ENCODE results near the gene CROCC2. TPM values are rescaled to one million over a fixed set of nuclear protein-coding genes. Genes with fewer than 3 reads are reported as not detected.

CROCC2 gene
- total RNA-seq, 3 donors from 2014 or later, result 0.07 to 0.19 TPM; not detected in 1

DNA sequence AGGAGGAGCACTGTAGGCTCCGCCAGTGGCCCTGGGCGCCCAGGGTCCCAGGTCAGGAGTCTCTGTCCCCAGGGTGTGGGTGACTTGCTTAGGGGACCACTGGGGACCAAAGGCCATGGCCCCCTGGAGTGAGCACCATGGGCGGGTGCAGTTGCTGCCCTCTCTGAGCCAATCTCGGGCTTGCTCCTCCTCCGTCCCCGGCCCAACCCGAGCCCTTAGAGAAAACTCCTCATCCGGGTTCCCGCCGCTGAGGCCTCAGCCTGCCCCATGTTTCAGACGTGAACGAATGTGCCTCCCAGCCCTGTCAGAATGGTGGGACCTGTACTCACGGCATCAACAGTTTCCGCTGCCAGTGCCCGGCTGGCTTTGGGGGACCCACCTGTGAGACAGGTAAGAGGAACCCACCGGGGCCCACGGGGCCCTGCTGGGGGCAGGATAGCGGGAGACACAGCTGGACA lies 130.9 kb downstream of the CROCC2 start:
- peak; percentile 61 for ATAC-seq
- TF ChIP-seq, protein P1, sequence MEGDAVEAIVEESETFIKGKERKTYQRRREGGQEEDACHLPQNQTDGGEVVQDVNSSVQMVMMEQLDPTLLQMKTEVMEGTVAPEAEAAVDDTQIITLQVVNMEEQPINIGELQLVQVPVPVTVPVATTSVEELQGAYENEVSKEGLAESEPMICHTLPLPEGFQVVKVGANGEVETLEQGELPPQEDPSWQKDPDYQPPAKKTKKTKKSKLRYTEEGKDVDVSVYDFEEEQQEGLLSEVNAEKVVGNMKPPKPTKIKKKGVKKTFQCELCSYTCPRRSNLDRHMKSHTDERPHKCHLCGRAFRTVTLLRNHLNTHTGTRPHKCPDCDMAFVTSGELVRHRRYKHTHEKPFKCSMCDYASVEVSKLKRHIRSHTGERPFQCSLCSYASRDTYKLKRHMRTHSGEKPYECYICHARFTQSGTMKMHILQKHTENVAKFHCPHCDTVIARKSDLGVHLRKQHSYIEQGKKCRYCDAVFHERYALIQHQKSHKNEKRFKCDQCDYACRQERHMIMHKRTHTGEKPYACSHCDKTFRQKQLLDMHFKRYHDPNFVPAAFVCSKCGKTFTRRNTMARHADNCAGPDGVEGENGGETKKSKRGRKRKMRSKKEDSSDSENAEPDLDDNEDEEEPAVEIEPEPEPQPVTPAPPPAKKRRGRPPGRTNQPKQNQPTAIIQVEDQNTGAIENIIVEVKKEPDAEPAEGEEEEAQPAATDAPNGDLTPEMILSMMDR (IDR thresholded peaks at IDR 0.05), result no peak

DNA sequence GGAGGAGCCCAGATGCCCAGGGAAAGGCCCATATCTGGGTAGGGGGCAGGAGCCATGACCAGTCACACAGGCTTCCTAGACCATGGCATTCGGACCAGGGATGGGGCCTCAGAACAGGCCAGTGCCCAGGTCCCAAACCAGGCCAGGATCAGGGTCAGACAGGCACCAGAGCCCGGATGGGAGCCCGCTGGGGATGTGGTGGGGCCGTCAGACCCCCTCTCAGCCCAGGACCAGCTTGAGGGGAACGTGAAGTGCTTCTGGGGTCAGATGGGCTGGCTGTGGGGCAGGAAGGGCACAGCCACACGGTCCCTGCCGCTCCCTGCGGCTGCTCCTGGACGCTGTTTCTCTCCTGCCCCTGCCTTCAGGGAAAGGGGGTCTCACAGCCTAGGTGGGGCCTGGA lies 131.4 kb downstream of the CROCC2 start:
- Histone ChIP-seq H3K9me3 (no peaks in the 10 kb centered on the region), H3K36me3 (ENCODE audit: low read depth) (no peaks in the 10 kb centered on the region), H3K4me3 (no peak overlapping the region), H3K4me1 (ENCODE audit: low read depth) (peaks cover 4% of the 10 kb centered on the region)
- TF ChIP-seq, protein P1 (IDR thresholded peaks at IDR 0.05), result no peak
- intact Hi-C loops (cut with DNase I, micrococcal nuclease), result no loop called here
- DNase-seq (no peak), ATAC-seq (no peak)

More for the DNA sequence above, 130.9 kb downstream of the CROCC2 start:
- peak in 1 of 3 donors; percentile 21 for DNase-seq
- Histone ChIP-seq H3K4me1 (ENCODE audit: low read depth) (peaks cover 4% of the 10 kb centered on the region), H3K4me3 (no peak overlapping the region), H3K9me3 (no peaks in the 10 kb centered on the region), H3K36me3 (ENCODE audit: low read depth) (no peaks in the 10 kb centered on the region)
- intact Hi-C loops (cut with DNase I, micrococcal nuclease), result no loop called here

DNA sequence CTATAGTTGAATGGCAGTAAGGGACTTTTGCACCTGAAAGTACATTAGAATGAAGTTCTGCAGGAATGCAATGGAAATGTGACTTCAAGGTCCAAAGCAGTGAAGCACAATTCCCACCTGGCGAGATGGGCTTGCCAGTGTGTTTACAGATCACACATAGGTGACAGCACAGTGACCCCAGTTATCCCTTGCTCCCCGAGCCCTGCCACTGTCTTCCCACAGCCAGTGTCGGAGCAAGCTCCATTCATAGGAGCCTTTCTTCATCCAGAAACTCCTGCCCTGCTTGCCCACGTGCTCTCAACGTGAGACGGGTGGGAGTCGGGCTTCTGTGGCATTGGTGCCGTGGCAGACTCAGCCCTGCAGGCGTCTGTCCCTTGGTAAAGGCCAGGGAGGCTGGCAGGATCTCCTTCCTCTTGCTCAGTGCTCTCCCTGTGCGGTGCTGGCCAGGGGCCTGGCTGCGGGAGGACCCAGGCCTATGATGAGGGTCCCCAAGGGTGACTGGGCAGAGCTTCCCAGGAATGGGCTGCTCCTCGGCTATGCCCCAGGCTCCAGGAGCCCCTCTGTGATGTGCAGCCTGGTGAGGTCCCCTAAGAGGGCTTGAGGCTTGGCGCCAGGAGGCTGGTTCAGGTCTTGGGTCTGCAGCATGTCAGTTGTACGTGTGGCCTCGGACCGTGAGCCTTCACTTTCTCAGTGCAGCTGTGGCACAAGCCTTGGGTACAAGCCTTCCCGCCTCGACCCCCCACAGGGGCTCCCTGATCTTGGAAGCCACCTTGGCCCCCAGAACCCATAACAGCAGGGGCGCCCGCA lies 132.4 kb downstream of the CROCC2 start:
- H3K4me1 ChIP-seq (ENCODE audit: low read depth), result peaks cover 4% of the 10 kb centered on the region
- H3K9me3 ChIP-seq, result no peaks in the 10 kb centered on the region
- no peak overlapping the region for H3K4me3 ChIP-seq
- ATAC-seq, result no peak
- TF ChIP-seq, protein P1 (IDR thresholded peaks at IDR 0.05), result no peak
- DNase-seq, result no peak
- intact Hi-C loops (cut with DNase I, micrococcal nuclease), result no loop called here
- H3K36me3 ChIP-seq (ENCODE audit: low read depth), result no peaks in the 10 kb centered on the region

DNA sequence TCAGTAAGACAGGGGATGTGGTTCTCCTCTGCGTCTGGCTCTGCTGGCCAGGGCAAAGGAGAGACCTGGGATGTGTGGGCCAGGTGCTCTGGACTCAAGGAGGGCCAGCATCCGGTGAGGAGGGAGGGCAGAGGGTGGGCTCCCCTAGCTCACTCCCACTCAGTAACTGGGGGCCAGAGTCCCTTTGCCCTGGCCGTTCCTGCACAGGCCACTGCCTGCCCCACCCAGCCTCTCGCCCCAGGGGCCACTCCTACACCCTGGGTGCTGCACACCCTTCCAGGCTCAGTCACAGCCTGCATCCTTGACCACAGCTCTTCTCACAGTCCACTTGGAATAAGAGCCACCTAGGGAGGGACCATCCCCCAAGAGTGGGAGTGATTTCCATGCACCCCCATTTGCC lies 133.3 kb downstream of the CROCC2 start:
- H3K4me3 ChIP-seq, result no peak overlapping the region
- DNase-seq, result no peak
- no peaks in the 10 kb centered on the region for H3K36me3 ChIP-seq (ENCODE audit: low read depth)
- peaks cover 4% of the 10 kb centered on the region for H3K4me1 ChIP-seq (ENCODE audit: low read depth)
- ATAC-seq, result no peak
- intact Hi-C loops (cut with DNase I, micrococcal nuclease), result no loop called here
- H3K9me3 ChIP-seq, result no peaks in the 10 kb centered on the region
- TF ChIP-seq, protein P1 (IDR thresholded peaks at IDR 0.05), result no peak

DNA sequence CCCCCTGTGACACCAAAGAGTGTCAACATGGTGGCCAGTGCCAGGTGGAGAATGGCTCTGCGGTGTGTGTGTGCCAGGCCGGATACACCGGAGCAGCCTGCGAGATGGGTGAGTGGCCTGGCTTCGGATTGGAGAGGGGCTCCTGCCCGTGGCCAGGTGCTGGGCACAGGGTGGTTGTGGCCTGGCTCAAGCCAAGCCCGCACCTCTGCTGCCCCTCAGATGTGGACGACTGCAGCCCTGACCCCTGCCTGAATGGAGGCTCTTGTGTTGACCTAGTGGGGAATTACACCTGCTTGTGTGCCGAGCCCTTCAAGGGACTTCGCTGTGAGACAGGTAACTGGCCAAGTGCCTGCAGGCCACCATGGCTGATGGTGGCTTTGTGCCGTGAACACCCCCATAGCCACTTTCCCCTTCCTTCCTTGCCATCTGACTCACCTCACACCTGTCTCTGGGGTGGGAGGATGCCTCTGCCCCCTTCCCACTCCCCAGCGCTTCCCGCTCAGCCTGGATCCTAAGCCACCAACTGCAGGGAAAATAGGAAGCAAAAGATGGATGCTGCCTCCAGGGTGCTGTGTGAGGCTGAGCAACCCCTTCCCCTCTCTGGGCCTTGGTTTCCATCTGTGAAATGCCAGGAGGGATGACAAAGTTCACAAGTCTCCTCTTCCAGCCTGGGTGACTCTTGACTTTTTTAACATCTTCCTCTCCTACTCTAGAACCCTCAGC lies 134.1 kb downstream of the CROCC2 start:
- H3K9me3 ChIP-seq, result peaks cover 5% of the 10 kb centered on the region
- TF ChIP-seq, protein P1 (IDR thresholded peaks at IDR 0.05), result no peak
- H3K4me1 ChIP-seq (ENCODE audit: low read depth), result peaks cover 4% of the 10 kb centered on the region
- no peaks in the 10 kb centered on the region for H3K36me3 ChIP-seq (ENCODE audit: low read depth)
- ATAC-seq (no peak), DNase-seq (no peak)
- H3K4me3 ChIP-seq, result no peak overlapping the region
- intact Hi-C loops (cut with DNase I, micrococcal nuclease), result no loop called here

Data from mucosa of descending colon (tissue), 3 donors.